Uterus (tissue), 2 donors: ENCODE data around the gene NPM3.

ENCODE experiments used
- CTCF ChIP-seq, 4 experiments: fragments of 200-600 bp in 2 of 4; fragments of 450-650 bp in 2 of 4; sonication (generic) in 2 of 4; IDR thresholded peaks; one replicate each; pipeline ENCODE4 v1.5.1; 2016 to 2019; ENCODE audit warnings: antibody characterized with exemption in 4 of 4, mild to moderate bottlenecking in 2 of 4, moderate library complexity in 1 of 4
- POLR2A ChIP-seq, 2 donors: fragments of 450-650 bp; IDR thresholded peaks; one replicate each; pipeline ENCODE4 v1.6.1; 2016; ENCODE audit warnings: antibody characterized with exemption in 2 of 2, mild to moderate bottlenecking in 1 of 2, moderate library complexity in 1 of 2

GRCh38 chr10:101745074-101745696, 38.1 kb downstream of the NPM3 start:
- TF ChIP-seq CTCF (IDR thresholded peaks at IDR 0.05) (no peak), POLR2A (IDR thresholded peaks at IDR 0.05) (no peak)
